ACHN (cell line): Measurements from ENCODE around the gene NPAS2.

ENCODE experiments used
- DNase-seq: peaks from one replicate; pipeline ENCODE4 v3.0.0-alpha.2; 2015
- in situ Hi-C: cut with HindIII; loops from 2 replicates; pipeline ENCODE4 v1.10.0; 2017; ENCODE audit warnings: low sequenced_read_pairs, low pct_ligation_motif_present, low pct_unique_long_range_greater_than_20kb

The NPAS2 gene

GRCh38 chr2:100919316-100919715 is 99.4 kb downstream of the NPAS2 start:
- in situ Hi-C loops, result no loop called here
- no peak for DNase-seq

GRCh38 chr2:100921685-100922161 is 101.8 kb downstream of the NPAS2 start:
- in situ Hi-C loops, result no loop called here

DNA sequence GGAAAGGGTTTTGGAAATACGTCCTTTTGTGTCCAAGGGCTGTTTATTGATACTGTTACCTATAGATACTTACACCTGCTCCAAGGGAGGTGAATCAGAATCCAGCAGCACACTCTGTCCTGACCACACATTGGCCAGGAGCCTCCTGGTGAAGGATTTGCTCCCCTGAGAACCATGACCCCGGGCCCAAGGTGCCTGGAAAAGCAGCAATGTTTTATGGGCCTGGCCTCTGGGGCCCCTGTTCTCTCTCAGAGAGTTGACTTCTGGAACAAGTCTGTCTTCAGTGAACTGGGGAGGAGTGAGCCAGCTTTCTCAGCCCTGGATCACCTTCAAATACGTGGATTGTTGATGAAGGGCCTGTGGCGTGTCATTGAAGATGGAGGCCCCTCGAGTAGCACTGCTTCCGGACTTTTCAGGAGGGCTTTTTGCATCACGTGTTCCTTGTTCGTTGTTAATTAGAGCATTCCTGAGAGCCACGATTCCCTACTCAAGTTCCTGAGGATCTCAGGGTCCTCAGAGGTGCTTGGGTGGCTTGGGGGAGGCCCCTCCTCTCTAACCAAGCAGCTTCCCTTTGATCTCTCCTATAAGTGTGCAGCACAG is 103.6 kb downstream of the NPAS2 start:
- in situ Hi-C loops, result no loop called here
- DNase-seq, result no peak

More at GRCh38 chr2:100921685-100922161, 101.8 kb downstream of the NPAS2 start:
- no peak for DNase-seq

DNA sequence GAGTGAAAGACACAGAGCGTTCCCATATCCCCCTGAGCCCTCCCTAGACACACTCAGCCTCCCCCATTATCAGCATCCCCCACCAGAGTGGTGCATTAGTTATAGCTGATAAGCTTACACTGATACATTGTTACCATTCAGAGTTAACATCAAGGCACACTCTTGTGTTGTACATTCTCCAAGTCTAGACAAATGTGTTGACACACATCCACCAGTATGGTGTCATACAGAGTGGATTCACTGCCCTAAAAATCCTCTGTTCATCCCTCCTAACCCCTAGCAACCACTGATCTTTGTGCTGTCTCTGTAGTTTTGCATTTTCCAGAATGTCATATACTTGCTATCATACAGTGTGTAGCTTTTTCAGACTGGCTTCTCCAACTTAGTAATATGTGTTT is 104.2 kb downstream of the NPAS2 start:
- in situ Hi-C loops, result no loop called here
- DNase-seq, result no peak

GRCh38 chr2:100924520-100925451 is 104.8 kb downstream of the NPAS2 start:
- peak; percentile 68 for DNase-seq
- in situ Hi-C loops, result no loop called here

DNA sequence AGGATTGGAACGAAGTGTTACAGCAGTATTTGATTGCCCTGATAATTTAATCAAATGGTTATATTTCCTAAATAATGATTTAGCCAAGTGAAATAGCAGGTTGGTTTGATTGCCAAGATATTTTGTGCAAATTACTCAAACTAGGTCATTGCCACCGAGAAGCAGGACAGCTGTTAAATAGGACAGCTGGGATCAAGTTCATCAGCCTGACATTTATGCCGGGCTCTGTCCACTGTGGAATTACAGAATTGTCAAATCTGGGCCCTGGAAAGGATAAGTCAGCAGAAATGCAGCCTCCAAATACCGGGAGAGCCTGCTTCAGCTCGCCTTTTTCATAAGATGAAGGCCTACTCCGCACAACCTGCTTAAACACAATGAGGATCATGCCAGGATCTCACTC is 108.3 kb downstream of the NPAS2 start:
- DNase-seq, result no peak
- in situ Hi-C loops, result no loop called here

DNA sequence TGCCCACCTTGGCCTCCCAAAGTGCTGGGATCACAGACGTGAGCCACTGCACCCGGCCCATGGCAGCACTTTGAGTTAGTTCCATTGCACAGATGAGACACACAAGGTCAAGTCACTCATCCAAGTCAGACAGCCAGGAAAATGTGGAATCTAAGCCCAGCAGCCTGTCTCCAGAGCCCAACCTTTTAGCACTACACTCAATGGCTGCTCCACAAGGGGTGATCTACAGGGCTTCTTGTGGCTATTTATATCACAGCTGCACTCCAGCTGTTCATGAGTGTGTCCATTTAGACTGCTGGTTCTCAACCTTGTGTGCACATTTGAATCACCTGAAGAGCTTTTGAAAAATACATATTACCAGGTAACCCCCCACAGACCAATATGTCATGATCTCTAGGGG is 109.2 kb downstream of the NPAS2 start:
- in situ Hi-C loops, result no loop called here
- DNase-seq, result no peak

- in situ Hi-C loops, result no loop called here
- DNase-seq, result no peak
Observed at GRCh38 chr2:100934504-100935371, 114.8 kb downstream of the NPAS2 start.

DNA sequence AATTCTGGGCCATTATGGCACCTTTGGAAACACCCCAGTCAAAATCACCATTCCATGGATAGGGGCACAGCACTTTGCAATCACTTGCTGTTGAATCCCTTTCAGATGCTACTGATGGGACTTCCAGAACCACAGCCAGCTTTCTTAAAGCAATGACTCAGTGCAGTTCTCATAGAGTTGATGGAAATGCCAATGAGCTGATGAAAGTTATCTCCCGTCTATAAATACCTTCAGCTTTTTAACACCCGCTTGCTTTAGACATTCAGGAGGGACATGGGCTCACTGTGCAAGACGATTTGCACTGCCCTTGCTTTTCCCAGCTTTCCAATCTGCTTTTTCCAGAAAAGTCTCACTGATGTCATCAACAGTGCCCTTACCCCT is 115.4 kb downstream of the NPAS2 start:
- DNase-seq, result no peak

GRCh38 chr2:100936070-100936741 is 116.3 kb downstream of the NPAS2 start:
- no peak for DNase-seq
- in situ Hi-C loops, result no loop called here

More for the DNA sequence above, 115.4 kb downstream of the NPAS2 start:
- in situ Hi-C loops, result no loop called here

DNA sequence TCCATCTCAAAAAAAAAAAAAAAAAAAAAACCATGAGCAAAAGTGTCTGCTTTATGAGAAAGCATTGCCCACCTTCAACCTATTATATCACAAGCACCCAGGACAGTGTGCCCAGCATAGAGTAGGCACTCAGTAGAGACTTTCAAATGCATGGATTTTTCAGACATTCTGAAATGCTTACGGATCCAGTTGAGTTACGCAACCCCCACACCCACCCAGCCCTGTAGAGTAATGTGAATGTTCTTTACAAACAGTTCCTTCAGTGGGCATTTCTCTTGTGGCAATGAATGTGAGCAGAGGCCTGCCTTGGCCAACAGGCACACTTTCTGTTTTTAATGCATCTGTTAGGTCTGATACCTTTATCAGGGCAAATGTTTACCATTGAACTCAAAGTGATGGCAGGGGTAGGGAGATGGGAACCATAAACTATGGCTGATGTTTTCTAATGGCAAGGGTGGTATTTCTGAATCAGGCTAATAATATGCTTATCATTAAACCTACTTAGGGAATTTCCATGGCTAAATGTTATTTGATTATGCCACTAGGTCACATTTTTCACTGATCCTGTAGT is 117.1 kb downstream of the NPAS2 start:
- in situ Hi-C loops, result no loop called here
- no peak for DNase-seq

GRCh38 chr2:100938031-100939026 is 118.4 kb downstream of the NPAS2 start:
- no peak for DNase-seq
- in situ Hi-C loops, result no loop called here

DNA sequence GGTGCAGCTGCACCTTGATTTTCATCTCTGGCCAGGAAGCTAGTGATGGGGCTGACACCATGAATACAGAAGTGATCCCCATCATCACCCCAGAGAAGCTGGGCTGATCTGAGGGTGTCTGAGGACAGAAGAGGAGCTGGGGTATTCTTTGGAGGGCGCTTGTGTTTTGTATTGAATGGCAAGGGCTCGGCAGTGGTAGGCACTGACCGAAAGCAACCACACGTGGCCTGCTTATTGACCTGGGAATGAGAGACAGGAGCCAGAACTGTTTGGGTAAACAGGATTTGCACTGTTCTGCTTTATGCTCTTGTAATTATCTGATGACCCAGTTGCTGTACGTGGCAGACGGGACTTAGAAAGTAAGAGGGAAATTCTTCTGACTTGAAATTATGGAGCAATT is 119.5 kb downstream of the NPAS2 start:
- no peak for DNase-seq
- in situ Hi-C loops, result no loop called here

DNA sequence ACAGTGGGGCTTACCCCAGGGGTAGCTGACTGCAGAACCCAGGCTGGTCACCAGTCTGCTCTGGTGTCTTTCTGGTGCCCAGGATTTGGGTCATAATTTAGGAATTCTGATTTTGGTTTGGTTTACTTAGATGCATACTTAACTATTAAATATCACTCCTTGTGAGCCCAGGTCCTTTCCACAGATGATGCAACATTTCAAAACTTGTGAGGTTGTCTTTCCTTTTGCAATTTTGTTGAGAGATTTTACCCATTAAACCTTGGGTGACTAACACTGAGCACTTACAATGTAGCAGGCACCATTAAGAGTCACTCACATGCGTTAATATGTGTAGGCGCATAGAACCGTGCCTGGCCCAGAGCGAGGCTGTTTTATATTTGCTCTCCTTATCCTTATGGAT is 120.3 kb downstream of the NPAS2 start:
- in situ Hi-C loops, result no loop called here
- no peak for DNase-seq

GRCh38 chr2:100940766-100941645 is 121.1 kb downstream of the NPAS2 start:
- DNase-seq, result no peak
- in situ Hi-C loops, result no loop called here

- DNase-seq, result no peak
- in situ Hi-C loops, result no loop called here
Observed at GRCh38 chr2:100941646-100942240, 121.8 kb downstream of the NPAS2 start.
